Parathyroid adenoma (tissue), 2 donors: ENCODE data around the gene RGS19.
A peak's percentile ranks its signal among the peaks of the same experiment; 100 is the strongest.
"Not testable (repeated sequence)": the region's sequence is repeated elsewhere in the genome, so short reads cannot be mapped to it uniquely, and the experiment has no call there.

ENCODE experiments used
- H2AFZ ChIP-seq: fragments of 300-600 bp; sonication (generic); one replicate; pipeline ENCODE4 v1.7.0; 2017; ENCODE audit warnings: antibody characterized with exemption, mild to moderate bottlenecking
- H3K27ac ChIP-seq: fragments of 300-600 bp; sonication (generic); one replicate; pipeline ENCODE4 v1.7.0; 2017
- H3K27me3 ChIP-seq: fragments of 300-600 bp; sonication (generic); one replicate; pipeline ENCODE4 v1.7.0; 2017; ENCODE audit warnings: low read length; ENCODE audit not compliant: control insufficient read depth, insufficient read depth
- H3K36me3 ChIP-seq: fragments of 300-600 bp; sonication (generic); one replicate; pipeline ENCODE4 v1.7.0; 2017; ENCODE audit warnings: low read length; ENCODE audit not compliant: control insufficient read depth, insufficient read depth
- H3K4me1 ChIP-seq: fragments of 300-600 bp; sonication (generic); one replicate; pipeline ENCODE4 v1.7.0; 2017; ENCODE audit warnings: control low read depth
- H3K4me2 ChIP-seq: fragments of 300-600 bp; sonication (generic); one replicate; pipeline ENCODE4 v1.7.0; 2017; ENCODE audit warnings: low read length
- H3K4me3 ChIP-seq: fragments of 300-600 bp; sonication (generic); one replicate; pipeline ENCODE4 v1.7.0; 2017; ENCODE audit warnings: low read depth, low read length
- H3K79me2 ChIP-seq: fragments of 300-600 bp; sonication (generic); one replicate; pipeline ENCODE4 v1.7.0; 2017; ENCODE audit warnings: control low read depth
- H3K9ac ChIP-seq: fragments of 300-600 bp; sonication (generic); one replicate; pipeline ENCODE4 v1.7.0; 2017; ENCODE audit warnings: mild to moderate bottlenecking
- H3K9me3 ChIP-seq: fragments of 300-600 bp; sonication (generic); one replicate; pipeline ENCODE4 v1.7.0; 2017; ENCODE audit warnings: low read length; ENCODE audit not compliant: control insufficient read depth
- CTCF ChIP-seq: fragments of 300-600 bp; sonication (generic); IDR thresholded peaks from one replicate; pipeline ENCODE4 v1.7.0; 2017; ENCODE audit warnings: antibody characterized with exemption, mild to moderate bottlenecking
- donor health status: primary hyperparathyroidism.

Gene RGS19, protein sequence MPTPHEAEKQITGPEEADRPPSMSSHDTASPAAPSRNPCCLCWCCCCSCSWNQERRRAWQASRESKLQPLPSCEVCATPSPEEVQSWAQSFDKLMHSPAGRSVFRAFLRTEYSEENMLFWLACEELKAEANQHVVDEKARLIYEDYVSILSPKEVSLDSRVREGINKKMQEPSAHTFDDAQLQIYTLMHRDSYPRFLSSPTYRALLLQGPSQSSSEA

DNA sequence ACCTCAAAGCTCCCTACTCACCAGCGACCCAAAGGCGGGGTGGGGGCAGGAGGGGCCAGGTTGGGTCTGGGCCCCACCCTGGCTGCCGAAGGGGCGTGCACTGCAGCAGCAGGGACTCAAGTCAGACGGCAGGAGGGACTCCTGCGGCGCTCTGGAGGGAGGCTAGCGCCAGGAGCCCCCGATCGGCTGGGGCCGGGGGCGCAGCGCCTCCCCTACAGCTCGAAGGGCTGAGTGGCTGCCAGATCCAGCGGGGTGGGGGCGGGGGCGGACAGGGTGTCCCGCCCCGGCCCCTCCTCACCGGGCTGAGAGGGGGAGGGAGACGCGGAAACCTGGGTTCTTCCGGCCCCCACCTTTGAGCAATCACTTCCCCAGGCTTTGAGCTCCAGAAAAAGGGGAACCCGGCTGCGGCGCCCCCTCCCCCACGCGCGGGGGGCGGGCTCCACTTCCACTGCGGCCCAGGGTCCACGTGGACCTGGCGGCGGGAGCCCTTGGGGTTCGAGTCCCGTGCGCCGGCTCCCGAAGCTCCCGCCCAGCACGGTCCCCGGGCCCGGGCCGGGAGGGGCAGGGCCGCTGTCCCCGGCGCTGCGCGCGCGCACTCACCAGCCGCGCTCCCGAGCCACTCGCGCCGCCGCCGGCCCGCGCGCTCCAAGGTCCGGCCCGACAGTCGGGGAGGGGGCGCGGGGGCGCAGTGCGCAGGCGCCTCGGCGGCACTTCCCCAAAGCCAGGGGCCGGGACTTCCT lies at the start of gene RGS19:
Gene RGS19 (minus strand): TSS at position 246 of the 740 bp plus-strand sequence. CDS start 2,632 bp downstream, outside the sequence.
- peaks cover 24% of the 10 kb centered on the region for H3K4me1 ChIP-seq
- H3K9me3 ChIP-seq, result no peaks in the 10 kb centered on the region

DNA sequence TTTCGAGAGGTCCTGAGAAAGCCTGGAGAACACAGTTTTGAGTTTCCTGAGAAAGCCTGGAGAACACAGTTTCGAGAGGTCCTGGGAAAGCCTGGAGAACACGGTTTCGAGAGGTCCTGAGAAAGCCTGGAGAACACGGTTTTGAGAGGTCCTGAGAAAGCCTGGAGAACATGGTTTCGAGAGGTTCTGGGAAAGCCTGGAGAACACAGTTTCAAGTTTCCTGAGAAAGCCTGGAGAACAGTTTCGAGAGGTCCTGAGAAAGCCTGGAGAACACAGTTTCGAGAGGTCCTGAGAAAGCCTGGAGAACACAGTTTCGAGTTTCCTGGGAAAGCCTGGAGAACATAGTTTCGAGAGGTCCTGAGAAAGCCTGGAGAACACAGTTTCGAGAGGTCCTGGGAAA lies 44.2 kb upstream of the RGS19 start:
- H2AFZ ChIP-seq, H3K9ac ChIP-seq, H3K27me3 ChIP-seq, H3K4me3 ChIP-seq, H3K36me3 ChIP-seq, H3K4me2 ChIP-seq, H3K79me2 ChIP-seq, H3K27ac ChIP-seq, H3K9me3 ChIP-seq: not testable (repeated sequence)
- H3K4me1 ChIP-seq, result peaks cover 11% of the 10 kb centered on the region

More for the DNA sequence above, at the start of gene RGS19:
- H3K9ac ChIP-seq, result peak within 1 kb of the TSS; percentile 67
- H3K27ac ChIP-seq, result peak within 1 kb of the TSS; percentile 33
- no peak for TF ChIP-seq CTCF
- no peaks in the 10 kb centered on the region for H3K27me3 ChIP-seq
- H3K36me3 ChIP-seq, result no peaks in the 10 kb centered on the region
- peak within 1 kb of the TSS; percentile 96 for H3K4me2 ChIP-seq
- H3K4me3 ChIP-seq, result peak within 1 kb of the TSS; percentile 73
- peak within 1 kb of the TSS; percentile 86 for H2AFZ ChIP-seq
- no peaks in the 10 kb centered on the region for H3K79me2 ChIP-seq

DNA sequence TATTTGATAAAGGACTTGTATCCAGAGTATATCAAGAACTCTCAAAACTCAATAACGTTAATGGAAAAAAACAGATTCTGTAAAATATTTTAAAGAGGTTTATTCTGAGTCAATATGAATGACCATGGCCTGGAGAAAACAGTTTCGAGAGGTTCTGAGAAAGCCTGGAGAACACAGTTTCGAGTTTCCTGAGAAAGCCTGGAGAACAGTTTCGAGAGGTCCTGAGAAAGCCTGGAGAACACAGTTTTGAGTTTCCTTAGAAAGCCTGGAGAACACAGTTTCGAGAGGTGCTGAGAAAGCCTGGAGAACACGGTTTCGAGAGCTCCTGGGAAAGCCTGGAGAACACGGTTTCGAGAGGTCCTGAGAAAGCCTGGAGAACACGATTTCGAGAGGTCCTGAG lies 43.6 kb upstream of the RGS19 start:
- not testable (repeated sequence) for H3K27ac ChIP-seq

DNA sequence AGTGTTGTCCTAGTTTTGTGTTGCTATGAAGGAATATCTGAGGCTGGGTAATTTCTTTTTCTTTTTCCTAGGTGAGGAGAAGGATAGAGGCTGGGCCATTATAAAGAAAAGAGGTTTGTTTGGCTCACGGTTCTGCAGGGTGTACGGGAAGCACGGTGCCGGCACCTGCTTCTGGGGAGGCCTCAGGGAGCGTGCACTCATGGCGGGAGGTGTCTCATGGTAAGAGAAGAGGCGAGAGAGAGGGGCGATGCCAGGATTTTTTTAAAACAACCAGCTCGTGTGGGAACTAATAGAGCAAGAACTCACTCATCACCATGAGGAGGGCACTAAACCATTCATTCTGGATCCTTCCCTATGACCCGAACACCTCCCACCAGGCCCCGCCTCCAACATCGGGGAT lies 42.3 kb upstream of the RGS19 start:
- H3K4me3 ChIP-seq, result no peak overlapping the region
- no peak overlapping the region for H3K27ac ChIP-seq
- H2AFZ ChIP-seq, result no peak overlapping the region
- H3K4me1 ChIP-seq, result peaks cover 16% of the 10 kb centered on the region
- no peaks in the 10 kb centered on the region for H3K36me3 ChIP-seq
- no peaks in the 10 kb centered on the region for H3K9me3 ChIP-seq
- no peaks in the 10 kb centered on the region for H3K27me3 ChIP-seq
- H3K79me2 ChIP-seq, result peaks cover 8% of the 10 kb centered on the region
- TF ChIP-seq CTCF, result no peak
- no peak overlapping the region for H3K9ac ChIP-seq
- H3K4me2 ChIP-seq, result no peak overlapping the region

More for the DNA sequence above, 43.6 kb upstream of the RGS19 start:
- not testable (repeated sequence) for H2AFZ ChIP-seq, H3K79me2 ChIP-seq, H3K9ac ChIP-seq, H3K4me3 ChIP-seq, H3K9me3 ChIP-seq, H3K4me2 ChIP-seq, H3K27me3 ChIP-seq, H3K36me3 ChIP-seq
- peaks cover 11% of the 10 kb centered on the region for H3K4me1 ChIP-seq

GRCh38 chr20:64119681-64120341 lies 40.5 kb upstream of the RGS19 start:
- peak overlapping the region; percentile 85 for H3K27ac ChIP-seq
- no peak overlapping the region for H3K4me3 ChIP-seq
- peak overlapping the region; percentile 16 for H3K4me2 ChIP-seq
- H3K9me3 ChIP-seq, result no peaks in the 10 kb centered on the region
- no peaks in the 10 kb centered on the region for H3K36me3 ChIP-seq
- peaks cover 8% of the 10 kb centered on the region for H3K79me2 ChIP-seq
- H3K9ac ChIP-seq, result no peak overlapping the region
- TF ChIP-seq CTCF, result no peak
- no peaks in the 10 kb centered on the region for H3K27me3 ChIP-seq
- H3K4me1 ChIP-seq, result peaks cover 25% of the 10 kb centered on the region
- peak overlapping the region; percentile 54 for H2AFZ ChIP-seq
